Sigmoid colon (tissue), 4 donors: ENCODE results near the gene LRRC7.

Experiments used
- CTCF ChIP-seq, 4 experiments: fragments of 450-650 bp in 3 of 4; fragments of 200-600 bp in 1 of 4; IDR thresholded peaks; one replicate each; pipeline ENCODE4 v1.5.1; 2016 to 2019; ENCODE audit warnings: antibody characterized with exemption in 4 of 4, mild to moderate bottlenecking in 3 of 4, moderate library complexity in 2 of 4
- EP300 ChIP-seq, 4 donors: sonication (generic); formaldehyde crosslinking; IDR thresholded peaks; one replicate each; pipeline ENCODE4 v1.6.1; 2017; ENCODE audit warnings: antibody characterized with exemption in 4 of 4
- POLR2A ChIP-seq, 2 donors: fragments of 450-650 bp; IDR thresholded peaks; one replicate each; pipeline ENCODE4 v1.6.1; 2016; ENCODE audit warnings: antibody characterized with exemption in 2 of 2, mild to moderate bottlenecking in 2 of 2, moderate library complexity in 2 of 2
- POLR2AphosphoS5 ChIP-seq, 4 donors: sonication (generic); formaldehyde crosslinking; IDR thresholded peaks; one replicate each; pipeline ENCODE4 v1.6.1; 2017; ENCODE audit warnings: antibody characterized with exemption in 4 of 4

DNA sequence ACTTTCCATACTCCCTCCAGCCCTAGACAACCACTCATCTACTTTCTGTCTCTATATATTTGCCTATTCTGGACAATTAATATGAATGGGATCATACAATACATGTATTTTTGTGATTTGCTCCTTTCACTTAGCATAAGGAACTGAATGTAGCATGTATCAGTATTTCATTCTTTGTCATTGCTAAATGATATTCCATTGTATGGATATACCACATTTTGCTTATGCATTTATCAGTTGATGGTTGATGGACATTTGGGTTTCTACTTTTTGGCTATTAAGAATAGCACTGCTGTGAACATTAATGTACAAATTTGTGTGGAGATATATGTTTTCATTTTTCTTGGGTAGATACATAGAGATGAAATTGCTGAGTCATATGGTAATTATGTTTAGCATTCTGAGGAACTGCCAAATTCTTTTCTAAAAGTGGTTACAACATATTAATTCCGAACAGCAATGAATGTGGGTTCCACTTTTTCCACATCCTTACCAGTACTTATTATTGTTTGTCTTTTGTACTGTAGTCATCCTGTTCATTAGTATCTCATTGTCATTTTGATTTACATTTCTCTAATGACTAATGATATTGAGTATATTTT lies 516.7 kb downstream of the LRRC7 start:
- TF ChIP-seq CTCF (IDR thresholded peaks at IDR 0.05) (no peak), POLR2A (IDR thresholded peaks at IDR 0.05) (no peak), EP300 (IDR thresholded peaks at IDR 0.05) (no peak), POLR2AphosphoS5 (IDR thresholded peaks at IDR 0.05) (no peak)
